Smooth muscle cell (in vitro differentiated cells): Measurements from ENCODE around the gene PAPPA2. TPM values are rescaled to one million over a fixed set of nuclear protein-coding genes. Genes with fewer than 3 reads are reported as not detected.

Experiments used
- DNase-seq: peaks from one replicate; lab custom pipeline; 2025; ENCODE audit not compliant: unreplicated experiment; lab: John Stamatoyannopoulos, UW
- H2AFZ ChIP-seq: fragments of 200-600 bp; sonication (generic); 2 replicates; pipeline ENCODE4 v1.6.0; 2016; ENCODE audit warnings: antibody characterized with exemption, low read depth, mild to moderate bottlenecking
- H3F3A ChIP-seq: fragments of 200-600 bp; sonication (generic); 2 replicates; pipeline ENCODE4 v1.6.0; 2017; ENCODE audit warnings: antibody characterized with exemption, low read depth
- H3K27ac ChIP-seq: fragments of 200-600 bp; sonication (generic); 2 replicates; pipeline ENCODE4 v1.5.1; 2016; ENCODE audit warnings: low read depth, mild to moderate bottlenecking
- H3K27me3 ChIP-seq: fragments of 200-600 bp; sonication (generic); 2 replicates; pipeline ENCODE4 v1.6.1; 2016; ENCODE audit warnings: low read depth, mild to moderate bottlenecking
- H3K36me3 ChIP-seq: fragments of 200-600 bp; sonication (generic); 2 replicates; pipeline ENCODE4 v1.5.1; 2016; ENCODE audit warnings: low read depth
- H3K4me1 ChIP-seq: fragments of 200-600 bp; sonication (generic); 2 replicates; pipeline ENCODE4 v1.5.1; 2016; ENCODE audit warnings: low read depth
- H3K4me2 ChIP-seq: fragments of 200-600 bp; sonication (generic); 2 replicates; pipeline ENCODE4 v1.6.0; 2016; ENCODE audit warnings: mild to moderate bottlenecking
- H3K4me3 ChIP-seq: fragments of 200-600 bp; sonication (generic); 2 replicates; pipeline ENCODE4 v1.5.1; 2016; ENCODE audit warnings: mild to moderate bottlenecking
- H3K79me2 ChIP-seq: fragments of 200-600 bp; sonication (generic); 2 replicates; pipeline ENCODE4 v1.6.0; 2016; ENCODE audit warnings: low read depth, mild to moderate bottlenecking
- H3K9ac ChIP-seq: fragments of 200-600 bp; sonication (generic); 2 replicates; pipeline ENCODE4 v1.6.0; 2016; ENCODE audit warnings: low read depth
- H3K9me3 ChIP-seq: fragments of 200-600 bp; sonication (generic); replicated peaks from 2 replicates; pipeline ENCODE4 v1.5.1; 2016; ENCODE audit warnings: low read depth
- H4K20me1 ChIP-seq: fragments of 200-600 bp; sonication (generic); 2 replicates; pipeline ENCODE4 v1.6.0; 2016; ENCODE audit warnings: low read depth
- WGBS: methylation state at CpG from one replicate; pipeline ENCODE4 v1.1.7; 2016; ENCODE audit warnings: low lambda C conversion rate; 5-methylcytosine and 5-hydroxymethylcytosine counted together
- polyA plus RNA-seq: library from polyadenylated mRNA; unstranded; fragments of >200 nt; fragmentation: Nextera tagmentation; extraction: Ambion mirVana; gene quantifications from 2 replicates; pipeline ENCODE4 v1.2.1, GENCODE V29; 2016
- total RNA-seq: library from RNA; depleted of rRNA; stranded (reverse); fragments of >200 nt; gene quantifications from 2 replicates; pipeline ENCODE4 v1.2.3, GENCODE V29; 2014
- TF ChIP-seq, protein P1 (sequence below): fragments of 200-600 bp; sonication (generic); IDR thresholded peaks from 2 replicates; pipeline ENCODE4 v1.5.1; 2017; ENCODE audit warnings: borderline replicate concordance, mild to moderate bottlenecking, antibody characterized with exemption; ENCODE audit not compliant: insufficient read depth, poor library complexity, severe bottlenecking

The PAPPA2 gene
- total and polyA plus RNA-seq, 2 experiments from 2014 or later = 0.03 to 0.27 TPM

DNA sequence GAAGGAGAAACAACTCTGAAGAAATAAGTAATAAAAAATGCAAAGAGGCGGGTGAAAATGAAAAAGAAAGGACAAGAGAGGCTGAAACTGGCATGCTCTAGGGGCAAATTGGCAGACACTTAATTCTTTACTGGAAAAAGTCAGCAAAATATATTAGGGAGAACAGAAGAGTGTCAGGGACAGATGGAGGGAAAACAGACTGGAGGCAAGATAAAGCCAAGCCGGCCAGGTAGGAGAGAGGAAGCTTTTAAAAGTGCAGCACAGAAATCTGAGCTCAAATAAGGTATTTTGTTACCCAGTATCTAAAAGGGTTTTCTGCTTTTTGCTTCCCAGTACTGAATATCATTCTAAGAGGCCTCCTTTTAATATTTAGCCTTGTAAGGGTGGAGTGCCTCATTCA, 339.3 kb downstream of the PAPPA2 start:
- H3F3A ChIP-seq = no peaks in the 10 kb centered on the region
- H3K27ac ChIP-seq = no peak overlapping the region
- no peaks in the 10 kb centered on the region for H4K20me1 ChIP-seq
- no peak overlapping the region for H3K4me2 ChIP-seq
- TF ChIP-seq, protein P1, sequence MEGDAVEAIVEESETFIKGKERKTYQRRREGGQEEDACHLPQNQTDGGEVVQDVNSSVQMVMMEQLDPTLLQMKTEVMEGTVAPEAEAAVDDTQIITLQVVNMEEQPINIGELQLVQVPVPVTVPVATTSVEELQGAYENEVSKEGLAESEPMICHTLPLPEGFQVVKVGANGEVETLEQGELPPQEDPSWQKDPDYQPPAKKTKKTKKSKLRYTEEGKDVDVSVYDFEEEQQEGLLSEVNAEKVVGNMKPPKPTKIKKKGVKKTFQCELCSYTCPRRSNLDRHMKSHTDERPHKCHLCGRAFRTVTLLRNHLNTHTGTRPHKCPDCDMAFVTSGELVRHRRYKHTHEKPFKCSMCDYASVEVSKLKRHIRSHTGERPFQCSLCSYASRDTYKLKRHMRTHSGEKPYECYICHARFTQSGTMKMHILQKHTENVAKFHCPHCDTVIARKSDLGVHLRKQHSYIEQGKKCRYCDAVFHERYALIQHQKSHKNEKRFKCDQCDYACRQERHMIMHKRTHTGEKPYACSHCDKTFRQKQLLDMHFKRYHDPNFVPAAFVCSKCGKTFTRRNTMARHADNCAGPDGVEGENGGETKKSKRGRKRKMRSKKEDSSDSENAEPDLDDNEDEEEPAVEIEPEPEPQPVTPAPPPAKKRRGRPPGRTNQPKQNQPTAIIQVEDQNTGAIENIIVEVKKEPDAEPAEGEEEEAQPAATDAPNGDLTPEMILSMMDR = no peak
- no peaks in the 10 kb centered on the region for H3K4me1 ChIP-seq
- H3K4me3 ChIP-seq = no peak overlapping the region
- no peak for DNase-seq
- H2AFZ ChIP-seq = no peak overlapping the region
- 90% methylated on average over 2 of the region's 2 CpGs for WGBS
- H3K79me2 ChIP-seq = no peaks in the 10 kb centered on the region
- no peak overlapping the region for H3K9ac ChIP-seq
- H3K9me3 ChIP-seq = no peaks in the 10 kb centered on the region
- no peaks in the 10 kb centered on the region for H3K36me3 ChIP-seq
- no peaks in the 10 kb centered on the region for H3K27me3 ChIP-seq

DNA sequence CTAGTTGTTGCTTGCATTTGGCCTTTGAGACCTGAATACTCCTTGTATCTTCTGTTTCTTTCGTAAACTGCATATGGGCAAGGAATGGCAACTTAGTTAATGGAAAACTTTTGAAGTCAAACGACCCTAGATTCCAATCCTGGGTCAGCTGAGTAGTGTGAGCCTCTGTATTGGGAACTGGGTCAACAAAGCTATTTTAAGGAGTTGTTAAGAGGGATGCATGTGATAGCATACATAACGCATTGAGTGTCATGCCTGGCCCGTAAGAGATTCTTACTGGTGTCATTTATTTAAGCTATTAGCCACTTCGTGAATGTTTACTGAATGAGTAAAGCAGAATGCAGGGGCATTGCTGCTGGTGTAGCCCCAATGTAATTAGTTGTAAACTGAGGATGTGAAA, 340.1 kb downstream of the PAPPA2 start:
- Histone ChIP-seq H3K4me1 (no peaks in the 10 kb centered on the region), H3K79me2 (no peaks in the 10 kb centered on the region), H3F3A (no peaks in the 10 kb centered on the region), H4K20me1 (no peaks in the 10 kb centered on the region), H2AFZ (no peak overlapping the region), H3K27ac (no peak overlapping the region), H3K4me2 (no peak overlapping the region), H3K36me3 (no peaks in the 10 kb centered on the region), H3K9me3 (no peaks in the 10 kb centered on the region), H3K27me3 (no peaks in the 10 kb centered on the region), H3K4me3 (no peak overlapping the region), H3K9ac (no peak overlapping the region)
- DNase-seq = no peak
- TF ChIP-seq, protein P1 = no peak
- 71% methylated on average over 5 of the region's 5 CpGs for WGBS

DNA sequence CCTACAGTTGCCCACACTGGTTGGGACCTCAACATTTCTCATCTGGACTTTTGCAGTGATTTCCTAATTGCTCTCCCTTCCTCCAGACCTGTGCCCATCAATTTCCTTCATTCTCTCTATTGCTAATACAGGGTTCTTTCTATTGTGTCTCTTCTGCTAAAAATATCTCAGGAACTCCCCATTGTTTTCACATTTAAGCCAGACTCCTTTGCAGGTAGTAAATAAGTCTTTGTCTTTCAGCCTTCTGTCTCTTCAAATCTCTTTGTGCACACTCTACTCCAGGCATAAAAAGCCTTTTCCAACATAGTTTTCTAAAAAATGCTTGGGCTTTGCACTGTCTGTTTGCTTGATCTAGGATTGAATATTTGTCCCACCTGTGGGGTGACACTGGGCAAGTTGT, 340.6 kb downstream of the PAPPA2 start:
- TF ChIP-seq, protein P1 = no peak

DNA sequence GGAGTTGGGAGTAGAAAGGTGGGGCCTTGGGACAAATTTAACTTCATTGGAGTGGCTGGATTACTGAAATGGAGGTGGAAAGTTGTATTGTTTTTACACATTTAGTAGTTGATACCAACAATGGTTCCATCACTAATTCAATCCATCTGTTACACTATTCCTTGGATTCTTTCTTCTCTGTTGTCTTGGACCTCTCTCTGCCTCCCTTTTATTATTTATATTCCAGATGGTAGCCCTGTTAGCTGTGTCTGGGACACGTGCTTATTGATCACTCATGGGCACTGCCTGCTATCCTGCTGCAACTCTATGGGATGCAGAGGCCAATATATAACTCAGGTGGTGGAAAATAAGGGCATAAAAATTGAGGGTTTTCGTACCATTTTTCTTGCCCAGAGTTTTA, 346.3 kb downstream of the PAPPA2 start:
- Histone ChIP-seq H3K9ac (no peak overlapping the region), H3K79me2 (no peaks in the 10 kb centered on the region), H2AFZ (no peak overlapping the region), H3K27me3 (no peaks in the 10 kb centered on the region), H3K4me1 (no peaks in the 10 kb centered on the region), H4K20me1 (no peaks in the 10 kb centered on the region), H3K27ac (no peak overlapping the region), H3K36me3 (no peaks in the 10 kb centered on the region), H3K4me2 (no peak overlapping the region), H3K4me3 (no peak overlapping the region), H3F3A (no peaks in the 10 kb centered on the region), H3K9me3 (no peaks in the 10 kb centered on the region)
- DNase-seq = no peak
- TF ChIP-seq, protein P1 = no peak
- 96% methylated on average over 2 of the region's 2 CpGs for WGBS

More for the DNA sequence above, 340.6 kb downstream of the PAPPA2 start:
- DNase-seq = no peak
- no peak overlapping the region for H3K27ac ChIP-seq
- no peaks in the 10 kb centered on the region for H3K36me3 ChIP-seq
- no peak overlapping the region for H2AFZ ChIP-seq
- no peaks in the 10 kb centered on the region for H3K4me1 ChIP-seq
- H4K20me1 ChIP-seq = no peaks in the 10 kb centered on the region
- H3K9ac ChIP-seq = no peak overlapping the region
- no peaks in the 10 kb centered on the region for H3K9me3 ChIP-seq
- H3K79me2 ChIP-seq = no peaks in the 10 kb centered on the region
- no peaks in the 10 kb centered on the region for H3K27me3 ChIP-seq
- H3K4me3 ChIP-seq = no peak overlapping the region
- H3F3A ChIP-seq = no peaks in the 10 kb centered on the region
- no peak overlapping the region for H3K4me2 ChIP-seq
